ENCODE data around the gene POLG. TPM values are rescaled to one million over a fixed set of nuclear protein-coding genes. Genes with fewer than 3 reads are reported as not detected.

POLG gene
- total and polyA plus RNA-seq, 2 of the 4 experiments (the other 2 are of a cell fraction): 19.9 to 30.6 TPM

DNA sequence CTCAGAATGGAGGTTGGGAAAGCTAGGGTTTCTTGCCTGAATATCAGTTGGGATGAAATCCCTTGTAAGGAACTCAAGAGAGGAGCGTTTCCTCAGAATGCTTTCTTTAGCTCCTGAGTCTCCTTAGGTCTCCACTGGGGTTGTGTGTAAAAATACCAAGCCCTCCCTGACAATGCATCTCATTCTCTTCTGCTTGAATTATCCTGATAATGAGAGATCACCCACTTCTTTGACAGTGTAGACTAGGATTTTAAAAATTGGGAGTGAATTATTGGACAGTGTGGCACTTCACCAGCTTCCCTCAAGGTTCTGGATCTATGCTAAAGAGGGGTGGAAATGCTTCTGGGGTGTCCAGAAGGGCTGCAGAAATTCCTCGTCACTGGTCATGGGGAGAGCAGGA, 41.8 kb upstream of the POLG start:
- no peaks in the 10 kb centered on the region; the same call in 1 of the 2 replicates for H3K9me3 ChIP-seq (ENCODE audit: control insufficient read depth, insufficient read depth, low read length)
- dilution Hi-C loops (cut with HindIII; ENCODE audit: low sequenced_read_pairs, unreplicated experiment) (no loop called here), intact Hi-C loops (cut with micrococcal nuclease) (no loop called here), in situ Hi-C loops (cut with MboI; ENCODE audit: low sequenced_read_pairs) (no loop called here)
- ChIA-PET POLR2A (ENCODE audit: unreplicated experiment) (no interaction called here), CTCF (no interaction called here)
- ATAC-seq (ENCODE audit: low read depth) (no peak), DNase-seq (no peak)
- no peaks in the 10 kb centered on the region for H3K79me1 ChIP-seq (ENCODE audit: low read depth in 1 of 2, low read length in 2 of 2)
- H3K56ac ChIP-seq (ENCODE audit: extremely low read depth, insufficient read depth, low read length): no peak overlapping the region
- no peak for TF ChIP-seq USF2 (IDR thresholded peaks at IDR 0.05; ENCODE audit: low read depth, low read length)
- TF ChIP-seq CHD1 (IDR thresholded peaks at IDR 0.05; ENCODE audit: low read depth, low read length): no peak
- no peak for TF ChIP-seq RFX5 (IDR thresholded peaks at IDR 0.05; ENCODE audit: low read depth, low read length)
- TF ChIP-seq SMC3 (IDR thresholded peaks at IDR 0.05; ENCODE audit: low read depth, low read length): no peak
- TF ChIP-seq MAZ (IDR thresholded peaks at IDR 0.05; ENCODE audit: borderline replicate concordance, low read depth, low read length): no peak
- TF ChIP-seq BHLHE40 (IDR thresholded peaks at IDR 0.05; ENCODE audit: low read depth, low read length): no peak
- no peak overlapping the region for H2AK9ac ChIP-seq (replicated peaks; ENCODE audit: low read depth, low read length, poor library complexity)
- H2BK15ac ChIP-seq (ENCODE audit: low read depth, low read length): no peak overlapping the region
- H3K23ac ChIP-seq (ENCODE audit: low read depth, low read length): no peak overlapping the region
- BruUV-seq (replicated peaks): no TSS peak
- H2AK5ac ChIP-seq (ENCODE audit: low read depth, low read length): no peak overlapping the region
- H3K27me3 ChIP-seq (ENCODE audit: control insufficient read depth, insufficient read depth, low read length): peaks cover 94% of the 10 kb centered on the region
- no peak overlapping the region for H3K4me2 ChIP-seq (ENCODE audit: low read depth, low read length)
- H3K4me3 ChIP-seq (ENCODE audit: insufficient read depth, low read depth, low read length): no peak overlapping the region
- no peak overlapping the region for H3K9ac ChIP-seq (ENCODE audit: low read depth, low read length)
- H3K18ac ChIP-seq (ENCODE audit: low read depth, low read length): no peak overlapping the region
- no peak overlapping the region for H2BK120ac ChIP-seq (ENCODE audit: low read depth, low read length)
- no peak overlapping the region for H3K27ac ChIP-seq (ENCODE audit: insufficient read depth, low read length)
- no peak overlapping the region for H4K5ac ChIP-seq (ENCODE audit: low read depth, low read length)
- H4K91ac ChIP-seq (ENCODE audit: insufficient read depth, low read depth, low read length): no peak overlapping the region
- no peak overlapping the region for H3K14ac ChIP-seq (replicated peaks; ENCODE audit: low read depth, low read length)
- 33% methylated on average over 1 of the region's 2 CpGs; no CpG with 5 or more reads in 1 of the 2 experiments for WGBS, 2 experiments (ENCODE audit: extremely low coverage in 2 of 2, insufficient read length in 1 of 2)
- H4K8ac ChIP-seq (ENCODE audit: low read depth in 2 of 2, low read length in 2 of 2): no peak overlapping the region
- H3K4ac ChIP-seq (ENCODE audit: low read depth, low read length): no peak overlapping the region
- H2AFZ ChIP-seq (replicated peaks; ENCODE audit: low read length, poor library complexity): no peak overlapping the region
- H2BK5ac ChIP-seq (ENCODE audit: low read depth, low read length, poor library complexity, severe bottlenecking): no peak overlapping the region
- H3K36me3 ChIP-seq (ENCODE audit: control insufficient read depth, insufficient read depth, low read length): no peaks in the 10 kb centered on the region
- H3K4me1 ChIP-seq (ENCODE audit: control insufficient read depth, insufficient read depth, low read length): no peaks in the 10 kb centered on the region
- no peaks in the 10 kb centered on the region for H3K9me1 ChIP-seq (ENCODE audit: insufficient read depth, low read length)
- H2BK20ac ChIP-seq (ENCODE audit: low read depth, low read length): no peak overlapping the region
- no peaks in the 10 kb centered on the region for H4K20me1 ChIP-seq (ENCODE audit: insufficient read depth, low read length)

Data from IMR-90 (cell line).